Activated CD4-positive, CD25-positive, alpha-beta regulatory T cell treated with anti-CD3 and anti-CD28 coated beads, Interleukin-2, amount 50 U/mL, for 72 hours (primary cell): Measurements from ENCODE around the gene HOXA13.

Experiments
- DNase-seq: peaks from one replicate; pipeline ENCODE4 v3.0.0; 2021

The HOXA13 gene

GRCh38 chr7:27235387-27236311 lies 35.8 kb upstream of the HOXA13 start:
- no peak for DNase-seq

- DNase-seq, result no peak
Measured at GRCh38 chr7:27229448-27229847, 29.6 kb upstream of the HOXA13 start.

- DNase-seq, result no peak
Measured at GRCh38 chr7:27224983-27225934, 25.4 kb upstream of the HOXA13 start.

DNA sequence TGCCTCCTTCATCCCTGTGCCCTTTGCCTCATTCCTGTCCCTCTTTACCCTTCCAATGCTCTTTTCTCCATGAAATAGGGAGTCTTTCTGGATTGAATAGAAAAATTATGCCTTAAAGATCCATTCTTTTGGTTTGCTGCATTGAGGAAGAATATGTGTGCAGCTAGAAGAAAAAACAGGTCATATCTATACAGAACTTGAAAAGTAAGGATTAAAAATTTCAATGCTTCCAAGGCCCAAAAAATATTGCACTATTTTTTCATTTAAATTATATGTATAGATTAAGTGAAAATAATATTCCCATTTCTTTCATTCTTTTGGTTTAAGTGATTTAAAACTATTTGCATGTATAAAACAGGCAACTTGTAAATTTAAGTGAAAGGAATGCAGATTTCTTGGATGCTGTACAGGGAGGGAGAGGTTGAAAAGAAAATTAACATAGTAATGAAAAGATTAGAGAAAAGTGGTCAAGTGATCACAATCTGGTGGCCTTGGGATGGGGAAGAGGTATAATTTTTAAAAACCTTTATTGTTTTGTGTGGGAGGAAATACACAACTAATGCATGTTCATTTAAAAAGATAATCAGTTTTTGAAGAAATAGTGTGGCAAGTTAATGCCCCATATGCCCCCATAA lies 24.2 kb upstream of the HOXA13 start:
- DNase-seq, result no peak

DNA sequence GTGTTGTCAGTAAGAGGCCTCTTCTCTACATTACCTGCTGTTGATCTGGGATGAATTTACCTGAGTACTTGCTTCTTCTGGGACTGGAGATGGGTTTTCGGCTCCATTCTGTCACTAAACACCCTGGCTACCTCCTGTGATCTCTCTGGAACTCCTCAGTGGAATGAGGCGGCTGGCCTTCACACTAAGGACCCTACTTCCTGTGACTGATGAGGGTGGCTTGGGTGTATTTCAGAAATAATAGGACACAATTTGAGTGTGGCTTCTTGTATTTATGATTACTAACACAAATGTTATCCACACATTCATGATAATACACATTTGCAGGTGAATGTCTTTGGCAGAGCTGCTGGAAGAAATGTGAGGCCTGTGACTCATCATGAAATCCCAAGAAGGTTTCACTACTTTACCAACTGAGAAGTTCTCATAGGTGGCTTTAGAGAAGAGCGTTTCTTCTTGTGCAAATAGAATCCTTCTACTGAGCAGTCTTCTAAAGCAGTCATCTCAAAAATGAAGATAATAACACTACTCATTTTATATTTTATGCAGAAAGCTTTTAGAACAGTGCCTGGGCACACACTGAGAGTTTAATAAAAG lies 21.4 kb upstream of the HOXA13 start:
- DNase-seq, result no peak

GRCh38 chr7:27220440-27220955 lies 20.6 kb upstream of the HOXA13 start:
- no peak for DNase-seq

DNA sequence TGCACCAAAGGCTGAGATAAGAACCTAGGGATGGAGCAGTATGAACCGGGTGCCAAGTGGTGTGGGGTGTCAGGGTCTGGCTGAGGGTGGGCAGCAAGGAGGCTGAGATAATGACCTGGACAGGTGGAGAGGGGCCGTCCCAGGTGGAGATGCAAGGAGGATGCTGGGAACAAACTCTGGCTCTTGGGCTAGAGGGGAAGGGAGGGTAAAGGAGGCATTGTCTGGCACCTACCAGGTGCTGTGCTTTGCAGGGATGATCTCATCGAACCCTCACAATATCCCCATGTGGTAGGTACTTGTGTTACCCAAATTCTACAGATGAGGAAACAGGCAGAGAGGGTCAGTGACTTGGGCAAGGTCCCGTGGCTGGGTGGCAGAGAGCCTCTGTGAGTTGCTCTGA lies 19.9 kb upstream of the HOXA13 start:
- no peak for DNase-seq

DNA sequence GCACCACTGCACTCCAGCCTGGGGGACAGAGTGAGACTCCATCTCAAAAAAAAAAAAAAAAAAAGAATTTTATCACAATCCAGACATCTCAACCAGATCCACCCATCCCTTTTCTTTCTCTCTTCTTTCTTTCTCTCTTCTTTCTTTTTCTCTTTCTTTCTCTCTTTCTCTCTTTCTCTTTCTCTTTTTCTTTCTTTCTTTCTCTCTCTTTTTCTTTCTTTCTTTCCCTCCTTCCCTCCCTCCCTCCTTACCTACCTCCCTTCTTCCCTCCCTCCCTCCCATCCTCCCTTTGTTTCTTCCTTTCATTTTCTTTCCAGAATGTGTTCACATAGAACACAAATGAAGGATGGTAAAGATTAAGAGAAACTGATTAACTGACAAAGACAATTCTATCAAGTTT lies 18.1 kb upstream of the HOXA13 start:
- DNase-seq, result no peak

DNA sequence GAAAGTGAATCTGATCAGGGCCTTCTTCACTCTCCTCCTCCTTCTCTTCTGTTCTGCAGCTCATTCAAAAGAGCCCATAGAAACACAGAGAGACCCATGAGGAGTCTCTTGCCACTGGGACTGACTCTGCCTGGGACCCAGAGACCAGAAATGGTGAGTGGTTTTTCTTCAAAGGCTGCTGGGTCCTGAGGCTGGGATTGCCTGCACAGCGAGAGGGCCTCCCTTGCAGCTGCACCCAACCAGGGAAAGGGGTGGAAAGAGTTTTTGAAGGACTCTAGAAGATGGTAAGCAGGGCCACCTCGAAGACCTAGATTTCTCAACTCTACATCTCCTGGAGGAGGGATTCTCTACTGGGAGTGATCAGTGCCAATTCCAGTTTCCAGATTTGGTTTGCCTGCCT lies 15.5 kb upstream of the HOXA13 start:
- no peak for DNase-seq

- no peak for DNase-seq
Measured at GRCh38 chr7:27214239-27214950, 14.5 kb upstream of the HOXA13 start.

DNA sequence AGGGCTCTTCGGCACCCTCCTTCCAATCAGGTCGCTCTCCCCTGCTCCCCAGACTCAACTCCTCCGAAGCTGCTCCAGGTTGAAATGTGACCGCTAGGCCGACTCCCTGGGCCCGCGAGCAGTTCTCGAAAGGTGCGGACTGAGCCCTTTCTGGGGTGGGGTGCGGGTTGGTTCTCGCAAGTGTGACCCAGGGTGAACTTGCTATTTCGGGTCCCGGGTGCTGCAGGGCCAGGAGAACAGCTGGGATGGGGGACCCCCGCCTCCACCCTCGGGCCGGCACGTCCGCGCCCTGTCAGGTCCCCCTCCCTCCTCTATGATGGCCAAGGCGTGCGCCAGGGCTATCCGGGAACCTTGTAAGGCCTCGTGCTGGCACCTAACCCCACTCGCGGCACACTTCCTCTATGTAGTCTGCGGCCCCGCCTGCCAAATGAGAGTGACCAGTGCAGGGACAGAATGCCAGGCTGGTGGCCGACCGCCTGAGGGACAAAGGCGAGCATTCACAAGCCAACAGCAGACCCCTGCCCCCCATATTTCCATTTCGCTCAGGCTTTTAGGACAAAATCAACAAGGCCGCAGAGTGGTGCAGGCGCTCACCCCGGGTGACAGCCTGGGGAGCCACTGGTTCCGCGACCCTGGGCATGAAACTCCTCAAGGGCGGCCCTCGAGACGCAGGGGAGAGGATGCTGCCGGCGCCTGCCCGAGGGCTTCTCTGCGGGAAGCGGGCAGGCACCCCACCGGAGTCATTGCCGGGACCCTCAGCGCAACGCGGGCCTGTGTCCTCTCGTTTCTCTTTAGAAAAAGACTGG lies 13.7 kb upstream of the HOXA13 start:
- no peak for DNase-seq

GRCh38 chr7:27212497-27213432 lies 12.9 kb upstream of the HOXA13 start:
- no peak for DNase-seq

DNA sequence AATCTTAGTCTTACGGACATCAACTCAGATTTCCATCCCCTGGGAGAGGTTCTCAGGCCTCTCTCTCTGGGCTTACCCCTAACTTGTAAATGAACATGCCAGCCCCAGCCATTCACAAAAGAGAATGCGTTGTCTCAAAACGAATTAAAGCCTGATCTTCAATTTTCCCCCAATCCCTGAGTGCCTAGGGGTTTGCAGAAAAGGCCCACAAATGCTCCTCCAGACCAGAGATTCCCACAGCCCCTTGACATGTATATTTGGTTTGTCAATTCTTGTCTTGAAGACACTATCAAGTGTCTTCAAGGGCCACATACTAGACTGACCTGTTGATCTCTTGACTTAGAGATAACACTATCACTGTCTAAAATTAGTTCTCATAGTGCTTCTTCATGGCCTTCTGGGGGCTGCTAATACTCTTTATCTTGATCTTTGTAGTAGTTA lies 11.9 kb upstream of the HOXA13 start:
- DNase-seq, result no peak

- no peak for DNase-seq
Measured at GRCh38 chr7:27211084-27211446, 11.2 kb upstream of the HOXA13 start.

GRCh38 chr7:27210441-27211083 lies 10.7 kb upstream of the HOXA13 start:
- no peak for DNase-seq

DNA sequence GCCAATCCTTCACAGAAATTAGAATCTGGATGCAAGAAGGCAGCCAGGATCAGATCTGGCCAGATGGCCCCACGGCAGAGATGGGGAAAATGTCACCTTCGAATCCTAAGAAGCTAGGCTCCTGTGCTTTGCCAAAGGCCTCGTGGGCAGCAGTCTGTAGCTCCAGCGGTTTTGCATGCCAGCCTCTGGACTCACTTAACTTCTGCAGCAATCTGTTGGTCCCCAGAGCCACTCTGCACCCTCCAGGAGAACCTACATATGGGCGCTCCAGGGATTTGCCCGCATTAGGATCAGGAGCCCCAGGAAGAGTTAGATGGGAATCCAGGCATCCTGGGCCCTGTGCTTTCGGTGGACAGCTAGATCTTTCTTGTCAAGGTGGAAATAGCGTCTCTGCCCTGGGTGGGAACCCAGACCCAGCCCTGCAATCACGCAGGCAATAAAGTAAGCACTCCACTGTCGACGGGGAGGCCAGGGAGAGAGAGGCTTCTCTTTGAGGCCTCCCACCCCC lies 10.1 kb upstream of the HOXA13 start:
- no peak for DNase-seq

DNA sequence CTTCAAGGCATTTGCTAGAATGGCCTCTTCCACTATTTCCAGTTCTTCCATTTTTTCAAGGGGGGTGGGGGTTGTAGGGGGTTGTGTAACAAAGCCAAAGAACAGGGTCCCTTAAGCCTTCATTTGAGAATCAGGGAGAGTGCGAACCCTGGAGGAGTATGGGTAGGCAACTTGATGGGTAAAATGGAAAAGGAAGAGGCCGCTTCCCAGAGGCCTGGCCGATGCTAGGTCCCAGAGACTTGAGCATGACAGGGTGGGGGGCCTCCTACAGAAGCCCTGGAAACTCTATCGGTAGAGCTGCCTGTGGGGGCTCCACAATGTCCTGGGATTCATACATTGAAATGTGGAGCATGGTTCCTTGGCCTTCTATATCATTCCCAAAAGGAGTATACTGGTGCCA lies 9.1 kb upstream of the HOXA13 start:
- no peak for DNase-seq

DNA sequence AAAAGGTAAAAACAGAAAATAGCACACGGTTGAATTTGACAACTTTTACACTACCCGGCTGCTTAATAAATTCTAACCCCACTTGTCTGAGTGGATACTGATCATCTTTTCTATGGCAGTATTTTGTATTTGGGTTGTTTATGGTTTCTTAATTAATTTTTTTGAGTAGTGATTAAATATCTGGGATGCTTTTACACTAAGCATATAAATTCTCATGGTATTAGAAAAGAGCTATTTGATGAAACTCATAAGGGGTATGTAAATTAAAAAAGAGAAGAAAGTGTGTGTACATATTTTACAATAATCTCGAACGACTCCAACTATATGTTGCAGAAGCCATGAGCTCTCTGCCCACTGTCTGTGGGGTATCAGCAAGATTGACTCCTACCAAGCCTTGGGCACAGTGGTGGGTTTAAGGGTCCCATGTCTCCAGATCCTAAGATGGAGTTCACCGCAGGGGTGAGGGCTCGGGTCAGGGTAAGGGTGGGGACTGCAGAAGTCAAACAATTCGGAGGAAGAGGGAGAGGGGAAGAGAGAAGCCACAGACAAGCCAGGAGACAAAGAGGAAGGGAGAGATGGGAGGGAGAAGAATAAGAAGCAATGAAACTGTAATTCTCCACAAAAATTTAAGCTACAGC lies 7.6 kb upstream of the HOXA13 start:
- no peak for DNase-seq
